Posterior vena cava (tissue), 2 donors: Measurements from ENCODE around the gene DHX30. TPM values are rescaled to one million over a fixed set of nuclear protein-coding genes. Genes with fewer than 3 reads are reported as not detected.

ENCODE experiments used
- DNase-seq: peaks from one replicate; pipeline ENCODE4 v3.0.0-alpha.2; 2020; ENCODE audit warnings: low spot score
- intact Hi-C, 2 donors: fragments of 100-400 bp; cut with DNase I; formaldehyde crosslinking; loops; one replicate each; pipeline versions ENCODE4 v1.14.1 to v1.14.2; 2022 to 2023
- microRNA-seq, 2 donors: library from miRNA; unstranded; fragments of <30 nt; microRNA quantifications; one replicate each; pipeline ENCODE4 v1.2.0, GENCODE V29; 2020 to 2021; ENCODE audit warnings: borderline microRNAs expressed in 2 of 2
- total RNA-seq, 2 donors: library from RNA; stranded (reverse); fragmentation: NEBNext Ultra II Directional; extraction: Animal tissue kit (Norgen Biotek cat#: 25700); gene quantifications; one replicate each; pipeline ENCODE4 v1.2.1, GENCODE V29; 2021
- donor health status: DM: yes; HTN: yes; CAD: no.
- donor health status: DM: yes; HTN: yes; CAD: no.

DHX30 gene
- total RNA-seq, 2 donors from 2014 or later = 41.0 to 41.4 TPM

DNA sequence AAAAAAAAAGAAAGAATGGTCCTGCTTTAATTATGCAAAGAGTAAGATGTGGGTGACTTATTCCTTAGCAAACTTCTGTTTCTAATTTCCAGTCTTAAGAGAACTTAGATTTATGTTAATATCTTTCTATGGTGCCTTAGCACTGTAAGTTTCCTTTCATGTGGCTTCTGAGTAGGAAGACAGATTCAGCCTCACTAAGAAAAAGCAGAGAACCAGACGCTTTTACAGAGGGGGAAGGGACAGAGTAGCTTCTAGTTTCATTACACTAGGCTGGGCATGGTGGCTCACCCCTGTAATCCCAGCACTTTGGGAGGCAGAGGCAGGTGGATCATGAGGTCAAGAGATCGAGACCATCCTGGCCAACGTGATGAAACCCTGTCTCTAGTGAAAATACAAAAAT is 95.0 kb downstream of the DHX30 start:
- DNase-seq = no peak
- intact Hi-C loops = loop anchor here in 1 of 2 donors (10.0 kb wide), 1 partner anchor 1917 kb away; the partner anchor contains the start of gene UBA7

GRCh38 chr3:47899495-47900108 is 96.7 kb downstream of the DHX30 start:
- no peak for DNase-seq
- intact Hi-C loops = loop anchor here in 1 of 2 donors (10.0 kb wide), 1 partner anchor 1915 kb away; the partner anchor contains the start of gene UBA7

Small RNAs within 50 kb of the gene (microRNA-seq; reads per million reads assigned to microRNA genes)
- gene MIR1226 = 19.7 to 24.3 reads per million in 2 donors

Other genes with a start within 250 kb of the DHX30 start
- 1 to 10 TPM in 1 of 2 donors, under 1 TPM in 1; 0.51 to 1.2 TPM for gene CSPG5, start 224.3 kb upstream of the DHX30 start, total RNA-seq
- 10 to 100 TPM; 53.4 to 84.8 TPM for gene SMARCC1, start 21.2 kb upstream of the DHX30 start, total RNA-seq
- gene MAP4, start 213.3 kb downstream of the DHX30 start, total RNA-seq = 100 to 1,000 TPM; 332 to 380 TPM